Nephron (organoid): ENCODE measurements around the gene TDRD6.
"Not testable (repeated sequence)": the region's sequence is repeated elsewhere in the genome, so short reads cannot be mapped to it uniquely, and the experiment has no call there.

Source experiments
- H3K27ac Mint-ChIP-seq, 3 experiments: 2 replicates each; pipeline ENCODE4 v1.8.0; 2020; ENCODE audit warnings: mixed read lengths in 3 of 3, mild to moderate bottlenecking in 2 of 3, moderate library complexity in 1 of 3
- H3K27me3 Mint-ChIP-seq: 2 replicates; pipeline ENCODE4 v1.8.0; 2021; ENCODE audit warnings: low read depth, mild to moderate bottlenecking, moderate library complexity, mixed read lengths
- H3K36me3 Mint-ChIP-seq: 2 replicates; pipeline ENCODE4 v1.8.0; 2020; ENCODE audit warnings: low read depth, mixed read lengths
- H3K4me1 Mint-ChIP-seq: 2 replicates; pipeline ENCODE4 v1.8.0; 2020; ENCODE audit warnings: mixed read lengths
- H3K4me3 Mint-ChIP-seq, 3 experiments: 2 replicates each; pipeline ENCODE4 v1.8.0; 2020; ENCODE audit warnings: mild to moderate bottlenecking in 3 of 3, mixed read lengths in 3 of 3, moderate library complexity in 2 of 3
- H3K9me3 Mint-ChIP-seq: 2 replicates; pipeline ENCODE4 v1.8.0; 2020; ENCODE audit warnings: mixed read lengths
- TF ChIP-seq, protein P1 (sequence below), 3 experiments: fragments of 200-600 bp; sonication (generic); IDR thresholded peaks; one replicate each; pipeline ENCODE4 v1.5.0; 2021; ENCODE audit warnings: antibody characterized with exemption in 3 of 3; ENCODE audit not compliant: unreplicated experiment in 3 of 3

The TDRD6 gene

DNA sequence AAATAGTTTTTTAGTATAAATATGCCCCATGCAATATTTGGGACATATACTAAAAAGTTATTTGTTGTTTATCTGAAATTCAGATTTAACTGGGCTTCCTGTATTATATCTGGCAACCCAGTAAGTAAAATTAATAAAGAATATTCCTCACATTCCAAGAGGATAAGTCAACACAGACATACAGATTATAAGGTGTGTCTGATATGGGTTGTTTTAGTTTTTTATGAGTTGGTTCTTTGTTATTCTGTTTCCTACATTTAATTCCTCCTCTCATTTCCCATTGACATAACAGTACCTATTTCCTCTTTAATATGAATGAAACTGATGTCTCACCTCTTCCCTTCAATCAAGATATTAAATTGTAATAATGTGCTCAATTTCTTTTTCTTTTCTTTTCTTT is 49.2 kb downstream of the TDRD6 start:
- Mint-ChIP-seq H3K9me3 (no peaks in the 10 kb centered on the region), H3K36me3 (no peaks in the 10 kb centered on the region), H3K27me3 (peaks cover 60% of the 10 kb centered on the region), H3K4me1 (no peaks in the 10 kb centered on the region), H3K27ac (no peak overlapping the region), H3K4me3 (peak overlapping the region in 2 of 3 experiments; percentile 41 to 53)
- TF ChIP-seq, protein P1, sequence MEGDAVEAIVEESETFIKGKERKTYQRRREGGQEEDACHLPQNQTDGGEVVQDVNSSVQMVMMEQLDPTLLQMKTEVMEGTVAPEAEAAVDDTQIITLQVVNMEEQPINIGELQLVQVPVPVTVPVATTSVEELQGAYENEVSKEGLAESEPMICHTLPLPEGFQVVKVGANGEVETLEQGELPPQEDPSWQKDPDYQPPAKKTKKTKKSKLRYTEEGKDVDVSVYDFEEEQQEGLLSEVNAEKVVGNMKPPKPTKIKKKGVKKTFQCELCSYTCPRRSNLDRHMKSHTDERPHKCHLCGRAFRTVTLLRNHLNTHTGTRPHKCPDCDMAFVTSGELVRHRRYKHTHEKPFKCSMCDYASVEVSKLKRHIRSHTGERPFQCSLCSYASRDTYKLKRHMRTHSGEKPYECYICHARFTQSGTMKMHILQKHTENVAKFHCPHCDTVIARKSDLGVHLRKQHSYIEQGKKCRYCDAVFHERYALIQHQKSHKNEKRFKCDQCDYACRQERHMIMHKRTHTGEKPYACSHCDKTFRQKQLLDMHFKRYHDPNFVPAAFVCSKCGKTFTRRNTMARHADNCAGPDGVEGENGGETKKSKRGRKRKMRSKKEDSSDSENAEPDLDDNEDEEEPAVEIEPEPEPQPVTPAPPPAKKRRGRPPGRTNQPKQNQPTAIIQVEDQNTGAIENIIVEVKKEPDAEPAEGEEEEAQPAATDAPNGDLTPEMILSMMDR (IDR thresholded peaks at IDR 0.05; ENCODE audit: unreplicated experiment in 3 of 3) = no peak

DNA sequence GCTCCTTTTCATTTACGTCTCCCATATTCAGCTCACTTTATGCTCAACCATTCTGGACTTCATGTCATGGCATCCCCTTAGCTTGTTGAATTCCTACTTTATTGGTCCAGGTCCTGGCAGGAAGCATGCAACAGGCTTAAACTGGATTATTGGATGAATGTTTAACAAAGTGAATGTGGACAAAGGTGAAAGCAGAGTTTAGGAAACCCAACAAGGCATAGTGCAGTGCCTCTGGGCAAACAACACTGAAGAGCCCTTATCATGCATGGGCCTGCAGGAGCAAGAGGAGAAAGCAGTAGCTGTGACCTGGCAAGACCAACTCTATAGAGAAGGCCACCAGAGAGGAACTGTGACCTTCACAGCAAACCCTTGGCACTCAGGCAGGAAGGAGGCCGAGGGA is 53.8 kb downstream of the TDRD6 start:
- Mint-ChIP-seq H3K9me3 (no peaks in the 10 kb centered on the region), H3K27me3 (peaks cover 34% of the 10 kb centered on the region), H3K4me3 (no peak overlapping the region), H3K4me1 (no peaks in the 10 kb centered on the region), H3K36me3 (no peaks in the 10 kb centered on the region), H3K27ac (peak overlapping the region in 1 of 3 experiments; percentile 1)
- TF ChIP-seq, protein P1 (IDR thresholded peaks at IDR 0.05; ENCODE audit: unreplicated experiment in 3 of 3) = no peak

DNA sequence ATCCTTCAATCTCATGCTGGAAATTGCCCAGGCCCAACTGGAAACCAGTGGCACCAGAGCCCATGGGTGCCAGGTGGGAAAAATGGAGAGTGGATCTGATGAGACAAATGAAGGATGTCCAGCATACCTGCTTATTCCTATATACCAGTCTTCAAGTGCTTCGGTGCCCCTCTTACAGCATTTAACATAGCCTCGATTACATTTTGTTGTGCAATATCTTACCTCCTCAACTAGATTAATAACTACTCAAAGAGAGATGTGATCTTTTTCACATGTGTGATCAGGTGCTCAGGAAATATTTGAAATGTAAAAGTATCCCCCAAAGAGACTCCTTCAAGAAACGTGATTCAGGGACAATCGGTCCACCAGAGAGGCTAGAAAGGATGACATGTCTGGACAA is 54.2 kb downstream of the TDRD6 start:
- TF ChIP-seq, protein P1 (IDR thresholded peaks at IDR 0.05; ENCODE audit: unreplicated experiment in 3 of 3) = no peak
- Mint-ChIP-seq H3K4me3 (no peak overlapping the region), H3K36me3 (no peaks in the 10 kb centered on the region), H3K27ac (no peak overlapping the region), H3K9me3 (no peaks in the 10 kb centered on the region), H3K4me1 (no peaks in the 10 kb centered on the region), H3K27me3 (peaks cover 31% of the 10 kb centered on the region)

DNA sequence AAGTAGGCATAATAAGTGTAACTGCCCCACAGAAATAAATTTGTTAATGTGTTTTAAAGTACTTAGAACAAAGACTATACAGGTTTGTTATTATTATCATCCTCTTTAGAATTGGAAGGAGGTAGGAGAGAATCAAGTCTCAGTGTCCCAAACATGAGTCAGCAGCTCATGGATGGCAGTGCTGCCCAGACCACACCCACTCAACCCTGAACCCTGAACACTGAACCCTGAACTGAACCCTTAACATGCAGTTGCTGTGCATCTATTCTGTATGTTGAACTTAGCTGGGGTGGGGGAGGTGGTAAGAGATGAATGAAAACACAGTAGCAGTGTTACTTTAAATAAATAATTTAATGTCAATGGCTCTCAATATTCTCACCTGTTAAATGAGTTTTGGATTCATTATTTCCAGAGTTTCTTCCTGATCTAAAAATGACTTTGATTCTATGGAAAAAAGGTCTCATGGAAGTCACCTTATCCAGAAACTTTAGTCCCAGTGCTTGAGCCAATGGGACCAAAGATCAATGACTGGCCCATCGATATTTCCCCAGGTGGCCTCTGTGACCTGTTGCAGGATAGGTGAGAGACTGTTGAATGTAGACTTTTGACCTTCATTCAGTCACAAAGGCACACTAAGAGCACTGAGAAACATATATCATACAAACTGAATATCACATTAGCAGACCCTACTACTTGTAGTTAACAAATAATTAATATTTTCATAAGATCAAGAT is 55.9 kb downstream of the TDRD6 start:
- no peak overlapping the region for H3K4me3 Mint-ChIP-seq
- no peaks in the 10 kb centered on the region for H3K9me3 Mint-ChIP-seq
- TF ChIP-seq, protein P1 (IDR thresholded peaks at IDR 0.05; ENCODE audit: unreplicated experiment in 3 of 3) = no peak
- H3K36me3 Mint-ChIP-seq = no peaks in the 10 kb centered on the region
- no peak overlapping the region for H3K27ac Mint-ChIP-seq
- H3K4me1 Mint-ChIP-seq = peaks cover 3% of the 10 kb centered on the region
- peaks cover 16% of the 10 kb centered on the region for H3K27me3 Mint-ChIP-seq

DNA sequence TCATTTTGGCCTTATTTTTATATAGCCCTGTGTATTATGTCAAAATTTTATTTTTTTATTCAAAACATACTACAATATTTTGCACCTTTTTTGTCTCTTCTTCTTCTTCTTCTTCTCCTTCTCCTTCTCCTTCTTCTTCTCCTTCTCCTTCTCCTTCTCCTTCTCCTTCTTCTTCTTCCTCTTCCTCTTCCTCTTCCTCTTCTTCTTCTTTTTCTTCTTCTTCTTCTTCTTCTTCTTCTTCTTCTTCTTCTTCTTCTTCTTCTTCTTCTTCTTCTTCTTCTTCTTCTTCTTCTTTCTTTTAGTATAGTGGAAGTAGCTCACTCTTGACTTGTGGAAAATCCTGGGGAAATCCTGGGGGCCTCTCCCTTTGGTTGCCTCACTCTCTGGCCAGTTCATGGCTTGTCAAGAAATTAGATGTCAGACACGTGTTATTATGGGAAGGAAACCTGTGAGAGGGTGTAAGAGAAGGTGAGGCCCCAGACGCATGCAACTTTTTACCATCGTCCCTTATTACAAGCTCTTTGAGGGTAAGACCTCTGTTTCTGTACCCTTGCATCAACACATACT is 56.6 kb downstream of the TDRD6 start:
- H3K27me3 Mint-ChIP-seq = peaks cover 15% of the 10 kb centered on the region
- not testable (repeated sequence) for H3K4me3 Mint-ChIP-seq, H3K9me3 Mint-ChIP-seq, H3K27ac Mint-ChIP-seq, H3K36me3 Mint-ChIP-seq, H3K4me1 Mint-ChIP-seq

DNA sequence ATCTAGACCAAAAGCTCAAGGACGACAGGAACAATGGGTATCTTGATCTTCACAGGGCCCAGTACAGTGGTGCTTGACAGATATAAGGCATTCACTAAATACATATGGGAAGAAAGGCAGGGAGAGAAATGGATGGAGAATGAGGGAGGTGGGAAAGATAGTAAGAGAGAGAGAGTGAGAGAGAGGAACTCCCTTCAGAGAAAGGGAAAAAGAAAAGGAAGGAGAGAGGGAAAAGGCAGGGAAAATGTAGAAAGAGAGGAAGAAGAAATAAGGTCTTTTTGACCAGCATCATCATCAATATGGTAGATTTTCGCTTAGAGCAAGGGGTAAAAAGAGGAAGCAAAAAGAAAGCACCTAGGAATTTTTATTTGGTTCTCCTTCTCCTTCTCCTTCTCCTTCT is 58.3 kb downstream of the TDRD6 start:
- H3K36me3 Mint-ChIP-seq = no peaks in the 10 kb centered on the region
- H3K27ac Mint-ChIP-seq = no peak overlapping the region
- no peak overlapping the region for H3K4me3 Mint-ChIP-seq
- H3K27me3 Mint-ChIP-seq = peaks cover 8% of the 10 kb centered on the region
- TF ChIP-seq, protein P1 (IDR thresholded peaks at IDR 0.05; ENCODE audit: unreplicated experiment in 3 of 3) = no peak
- no peaks in the 10 kb centered on the region for H3K9me3 Mint-ChIP-seq
- peaks cover 6% of the 10 kb centered on the region for H3K4me1 Mint-ChIP-seq
